Mammary epithelial cell (primary cell): ENCODE measurements around the gene CLEC3B.

ENCODE experiments used
- CTCF ChIP-seq, 2 donors: IDR thresholded peaks in 1 of 2; conservative IDR thresholded peaks in 1 of 2; 2 replicates each; pipeline ENCODE4 v1.5.1; 2011 to 2012; ENCODE audit warnings: inconsistent platforms in 2 of 2, low read length in 2 of 2, mild to moderate bottlenecking in 2 of 2, control low read depth in 1 of 2, low read depth in 1 of 2; ENCODE audit not compliant: insufficient read depth in 1 of 2; ENCODE audit errors: extremely low read depth in 1 of 2
- EZH2 ChIP-seq: IDR thresholded peaks from 2 replicates; pipeline ENCODE4 v1.6.1; 2012; ENCODE audit warnings: low read length, inconsistent platforms, borderline replicate concordance

- no peak for TF ChIP-seq EZH2
- TF ChIP-seq CTCF (conservative IDR thresholded peaks at IDR 0.05 in 1 of 2, IDR thresholded peaks at IDR 0.05 in 1 of 2; ENCODE audit: extremely low read depth in 1 of 2, insufficient read depth in 1 of 2, low read depth in 1 of 2, low read length in 2 of 2) = no peak
Measured at GRCh38 chr3:45033791-45034190, 7.7 kb downstream of the CLEC3B start.
